ENCODE measurements around the gene RHBDL2.
A peak's percentile ranks its signal among the peaks of the same experiment; 100 is the strongest.

The RHBDL2 gene

DNA sequence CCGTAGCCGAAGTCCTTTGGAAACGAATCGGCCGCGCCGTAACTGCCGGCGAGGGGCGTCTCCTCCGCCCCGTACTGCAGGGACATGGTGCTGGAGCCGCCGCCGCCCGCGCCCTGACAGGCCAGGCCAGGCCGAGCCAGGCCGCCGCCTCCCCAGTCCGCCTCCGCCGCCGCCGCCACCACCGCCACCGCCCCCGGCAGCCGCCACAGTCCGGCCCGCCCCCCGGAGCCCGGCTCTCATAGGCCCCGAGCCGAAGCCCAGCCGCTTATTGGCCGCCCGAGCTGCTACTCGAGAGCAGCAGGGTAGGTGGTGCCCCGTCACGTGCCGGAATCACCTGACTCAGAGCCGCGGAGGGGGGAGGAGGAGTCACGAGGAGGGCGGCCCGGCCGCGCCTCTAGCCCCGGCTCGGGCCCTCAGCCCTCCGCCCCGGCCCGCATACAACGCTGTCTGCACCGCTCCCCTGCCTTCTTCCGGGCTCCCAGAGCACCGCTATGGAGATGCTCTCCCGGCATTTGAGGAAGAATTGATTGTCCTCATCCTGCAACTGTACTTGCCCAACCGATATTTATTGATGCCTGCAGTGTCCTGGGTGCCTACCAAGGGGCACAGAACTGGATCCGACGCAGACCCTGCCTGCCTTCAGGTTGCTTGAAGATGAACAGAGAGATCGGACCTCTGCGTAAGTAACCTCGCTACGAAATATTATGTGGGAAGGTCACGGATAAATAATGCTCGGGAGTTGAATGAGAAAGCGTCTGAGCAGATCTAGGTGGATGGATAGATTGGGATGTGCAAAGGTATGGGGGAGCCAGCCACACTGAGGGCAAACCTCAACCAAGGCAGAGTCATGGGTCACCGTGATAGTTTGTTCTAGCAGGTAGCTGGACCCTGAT, 81.8 kb downstream of the RHBDL2 start, which contains the start of gene RRAGC:
Gene RRAGC, minus strand, starts transcription at position 212 of the 893 bp plus-strand sequence. Its CDS starts 126 bp downstream, at position 86.
- DNase-seq (ENCODE audit: low spot score) (peak; percentile 99), ATAC-seq (ENCODE audit: low read depth) (peak; percentile 95)
- TF ChIP-seq, protein P1, sequence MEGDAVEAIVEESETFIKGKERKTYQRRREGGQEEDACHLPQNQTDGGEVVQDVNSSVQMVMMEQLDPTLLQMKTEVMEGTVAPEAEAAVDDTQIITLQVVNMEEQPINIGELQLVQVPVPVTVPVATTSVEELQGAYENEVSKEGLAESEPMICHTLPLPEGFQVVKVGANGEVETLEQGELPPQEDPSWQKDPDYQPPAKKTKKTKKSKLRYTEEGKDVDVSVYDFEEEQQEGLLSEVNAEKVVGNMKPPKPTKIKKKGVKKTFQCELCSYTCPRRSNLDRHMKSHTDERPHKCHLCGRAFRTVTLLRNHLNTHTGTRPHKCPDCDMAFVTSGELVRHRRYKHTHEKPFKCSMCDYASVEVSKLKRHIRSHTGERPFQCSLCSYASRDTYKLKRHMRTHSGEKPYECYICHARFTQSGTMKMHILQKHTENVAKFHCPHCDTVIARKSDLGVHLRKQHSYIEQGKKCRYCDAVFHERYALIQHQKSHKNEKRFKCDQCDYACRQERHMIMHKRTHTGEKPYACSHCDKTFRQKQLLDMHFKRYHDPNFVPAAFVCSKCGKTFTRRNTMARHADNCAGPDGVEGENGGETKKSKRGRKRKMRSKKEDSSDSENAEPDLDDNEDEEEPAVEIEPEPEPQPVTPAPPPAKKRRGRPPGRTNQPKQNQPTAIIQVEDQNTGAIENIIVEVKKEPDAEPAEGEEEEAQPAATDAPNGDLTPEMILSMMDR (IDR thresholded peaks at IDR 0.05; ENCODE audit: poor library complexity, severe bottlenecking) = no peak
- H3K4me1 ChIP-seq (ENCODE audit: insufficient read depth, poor library complexity, severe bottlenecking) = peaks cover 3% of the 10 kb centered on the region
- peak within 1 kb of the TSS; percentile 74 for H3K4me3 ChIP-seq (ENCODE audit: severe bottlenecking)
- H3K9me3 ChIP-seq (ENCODE audit: severe bottlenecking) = no peaks in the 10 kb centered on the region
- H3K27ac ChIP-seq (ENCODE audit: poor library complexity, severe bottlenecking) = peak within 1 kb of the TSS; percentile 55
- peaks cover 48% of the 10 kb centered on the region for H3K36me3 ChIP-seq (ENCODE audit: low read depth)
- no peaks in the 10 kb centered on the region for H3K27me3 ChIP-seq (ENCODE audit: insufficient read depth, poor library complexity, severe bottlenecking)

DNA sequence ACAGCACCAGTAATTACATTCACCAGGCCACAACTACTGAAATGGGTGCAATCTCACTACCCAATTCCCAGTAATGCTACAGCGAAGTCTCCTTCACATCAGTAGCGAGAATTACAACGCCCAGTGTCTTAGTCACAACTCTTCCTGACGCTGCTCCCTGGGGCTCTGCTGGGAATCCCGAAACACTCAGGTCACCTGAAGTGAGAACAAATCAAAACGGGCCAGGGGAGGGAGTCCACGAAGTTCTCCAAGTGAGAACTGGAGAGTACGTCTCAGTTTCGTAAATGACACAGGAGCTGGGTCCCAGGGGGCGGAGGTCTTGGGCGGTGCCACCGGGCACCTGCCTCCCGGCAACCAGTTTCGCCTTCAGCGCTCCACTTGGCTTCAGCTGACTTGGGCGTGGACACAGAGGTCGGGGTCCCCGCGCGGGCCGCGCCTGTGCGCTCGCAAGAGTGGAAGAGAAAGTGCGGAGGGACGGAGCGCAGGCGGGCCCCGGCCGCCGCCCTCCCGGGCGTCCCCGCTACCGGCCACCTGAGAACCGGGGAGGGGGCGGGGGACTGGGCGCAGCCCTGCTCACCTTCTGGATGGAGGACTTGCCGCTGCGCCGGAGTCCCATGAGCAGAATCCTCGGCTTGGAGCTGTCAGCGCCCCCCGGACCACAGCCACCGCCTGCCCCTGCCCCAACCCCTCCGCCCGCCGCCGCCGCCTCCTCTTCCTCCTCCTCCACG, 82.6 kb downstream of the RHBDL2 start:
- peak overlapping the region; percentile 55 for H3K27ac ChIP-seq (ENCODE audit: poor library complexity, severe bottlenecking)
- peak; percentile 47 for ATAC-seq (ENCODE audit: low read depth)

DNA sequence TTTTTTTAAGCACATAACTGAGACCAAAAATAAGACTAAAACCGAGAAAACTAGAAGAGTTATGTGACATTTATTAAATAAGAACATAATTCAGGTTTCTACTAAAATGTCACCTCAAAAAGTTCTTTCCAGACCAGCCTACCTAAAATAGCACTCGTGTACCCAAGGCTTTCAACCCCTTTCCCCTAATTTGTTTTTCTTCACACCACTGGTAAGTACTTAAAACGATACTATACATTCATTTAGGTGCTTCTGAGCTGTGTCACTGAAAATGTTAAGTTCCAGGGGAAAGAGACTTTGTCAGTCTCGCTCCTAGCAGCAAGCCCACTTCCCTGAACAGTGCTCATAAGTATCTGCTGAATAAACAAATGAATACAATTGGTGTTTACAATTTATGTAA, 88.8 kb downstream of the RHBDL2 start:
- TF ChIP-seq, protein P1 (IDR thresholded peaks at IDR 0.05; ENCODE audit: poor library complexity, severe bottlenecking) = no peak
- no peak overlapping the region for H3K4me3 ChIP-seq (ENCODE audit: severe bottlenecking)
- ATAC-seq (ENCODE audit: low read depth) = no peak

More for the DNA sequence above, 82.6 kb downstream of the RHBDL2 start:
- TF ChIP-seq, protein P1 (IDR thresholded peaks at IDR 0.05; ENCODE audit: poor library complexity, severe bottlenecking) = no peak
- peak; percentile 62 for DNase-seq (ENCODE audit: low spot score)
- peaks cover 48% of the 10 kb centered on the region for H3K36me3 ChIP-seq (ENCODE audit: low read depth)
- no peaks in the 10 kb centered on the region for H3K27me3 ChIP-seq (ENCODE audit: insufficient read depth, poor library complexity, severe bottlenecking)
- peak overlapping the region; percentile 74 for H3K4me3 ChIP-seq (ENCODE audit: severe bottlenecking)
- no peaks in the 10 kb centered on the region for H3K9me3 ChIP-seq (ENCODE audit: severe bottlenecking)
- H3K4me1 ChIP-seq (ENCODE audit: insufficient read depth, poor library complexity, severe bottlenecking) = peaks cover 3% of the 10 kb centered on the region

DNA sequence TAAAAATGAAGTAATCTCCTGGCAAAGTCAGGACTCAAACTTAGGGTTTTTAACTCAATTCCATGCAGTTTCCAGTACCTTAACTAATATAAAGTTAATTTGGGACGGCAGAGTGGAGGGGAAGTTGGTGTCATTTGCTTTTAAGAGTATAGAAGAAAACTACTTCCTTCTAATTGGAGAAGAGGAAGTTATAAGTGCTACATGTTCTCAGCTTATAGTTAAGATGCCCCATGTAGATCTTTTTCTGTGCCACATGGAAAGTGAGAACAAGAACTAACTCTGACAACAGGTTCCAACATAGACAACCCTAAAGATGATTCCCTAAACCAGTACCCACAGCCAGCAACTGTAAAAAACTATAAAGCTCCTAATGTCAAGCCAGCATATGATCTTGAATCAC, 93.6 kb downstream of the RHBDL2 start:
- Histone ChIP-seq H3K36me3 (ENCODE audit: low read depth) (peaks cover 68% of the 10 kb centered on the region), H3K27ac (ENCODE audit: poor library complexity, severe bottlenecking) (no peak overlapping the region), H3K27me3 (ENCODE audit: insufficient read depth, poor library complexity, severe bottlenecking) (no peaks in the 10 kb centered on the region), H3K4me3 (ENCODE audit: severe bottlenecking) (no peak overlapping the region), H3K4me1 (ENCODE audit: insufficient read depth, poor library complexity, severe bottlenecking) (no peaks in the 10 kb centered on the region), H3K9me3 (ENCODE audit: severe bottlenecking) (no peaks in the 10 kb centered on the region)
- ATAC-seq (ENCODE audit: low read depth) = no peak
- no peak for DNase-seq (ENCODE audit: low spot score)
- TF ChIP-seq, protein P1 (IDR thresholded peaks at IDR 0.05; ENCODE audit: poor library complexity, severe bottlenecking) = no peak

More for the DNA sequence above, 88.8 kb downstream of the RHBDL2 start:
- Histone ChIP-seq H3K4me1 (ENCODE audit: insufficient read depth, poor library complexity, severe bottlenecking) (no peaks in the 10 kb centered on the region), H3K27ac (ENCODE audit: poor library complexity, severe bottlenecking) (no peak overlapping the region), H3K36me3 (ENCODE audit: low read depth) (peaks cover 81% of the 10 kb centered on the region), H3K9me3 (ENCODE audit: severe bottlenecking) (no peaks in the 10 kb centered on the region), H3K27me3 (ENCODE audit: insufficient read depth, poor library complexity, severe bottlenecking) (no peaks in the 10 kb centered on the region)
- DNase-seq (ENCODE audit: low spot score) = no peak
